ENCODE results near the gene MAP2K5.

- no peak for TF ChIP-seq CTCF (IDR thresholded peaks at IDR 0.05)
- TF ChIP-seq POLR2AphosphoS5 (IDR thresholded peaks at IDR 0.05): no peak
- TF ChIP-seq POLR2A (IDR thresholded peaks at IDR 0.05): no peak
These were observed 311.9 kb downstream of the MAP2K5 start for GRCh38 chr15:67854358-67854757.
